GM19467 (cell line): ENCODE results near the gene CTPS1.

Source experiments
- ATAC-seq: cut with Tn5 transposase; IDR thresholded peaks from one replicate; pipeline ENCODE4 v1.9.1; 2021; ENCODE audit warnings: mild to moderate bottlenecking, moderate library complexity; ENCODE audit not compliant: unreplicated experiment

CTPS1 gene

DNA sequence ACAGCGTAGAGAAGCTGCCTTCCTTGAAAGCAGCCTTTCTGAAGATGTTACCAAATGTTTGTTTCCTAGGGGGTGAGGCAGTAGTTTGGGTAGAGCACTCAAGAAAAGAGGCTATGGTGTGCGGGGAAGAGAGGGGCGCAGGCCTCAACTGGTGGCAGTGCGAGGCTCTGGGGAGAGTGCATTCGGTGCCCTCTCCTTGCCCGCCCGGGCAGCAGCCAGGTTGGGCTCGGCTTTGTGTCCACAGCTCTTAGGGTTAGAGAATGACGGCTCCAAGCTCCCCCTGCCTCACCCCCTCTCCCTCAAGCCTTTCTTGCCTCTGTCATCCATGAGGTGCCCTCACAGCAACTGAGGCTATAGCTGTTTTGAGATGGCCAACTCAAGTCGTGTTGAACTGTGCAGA lies 42.9 kb downstream of the CTPS1 start:
- ATAC-seq: no peak

DNA sequence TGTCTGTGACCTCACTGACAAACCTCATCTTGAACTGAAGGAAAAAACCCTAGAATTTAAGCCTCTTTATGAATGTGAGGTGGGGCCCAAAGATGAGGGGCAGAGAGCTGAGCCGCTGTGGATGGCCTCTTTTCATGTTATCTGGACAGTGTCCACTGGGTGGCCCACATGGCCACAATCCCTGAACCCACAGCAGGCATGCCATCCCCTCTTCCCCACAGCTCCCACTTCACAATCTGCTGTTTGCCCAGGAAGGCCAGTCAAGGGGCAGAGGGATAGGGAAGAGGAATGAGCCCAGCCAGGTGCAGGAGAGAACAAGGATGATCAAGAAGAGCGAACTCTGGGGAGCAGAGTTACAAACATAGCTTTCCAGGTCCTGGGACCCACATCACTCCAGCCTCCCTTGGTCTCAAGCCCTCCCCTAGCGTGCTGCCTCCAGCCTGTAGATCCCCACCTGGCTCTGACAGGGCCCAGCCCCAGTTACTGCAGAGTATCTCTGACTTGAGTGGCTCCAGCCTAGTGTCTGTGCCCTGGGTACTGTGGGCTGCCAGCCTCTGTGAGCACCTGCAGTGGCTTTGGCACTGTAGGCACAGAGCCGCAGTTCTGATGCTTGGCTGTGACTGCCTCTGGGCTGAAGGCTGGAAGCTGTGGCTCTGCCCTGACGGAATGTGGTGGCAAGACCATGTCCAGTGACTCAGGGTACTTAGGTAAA lies 43.9 kb downstream of the CTPS1 start:
- ATAC-seq: no peak

DNA sequence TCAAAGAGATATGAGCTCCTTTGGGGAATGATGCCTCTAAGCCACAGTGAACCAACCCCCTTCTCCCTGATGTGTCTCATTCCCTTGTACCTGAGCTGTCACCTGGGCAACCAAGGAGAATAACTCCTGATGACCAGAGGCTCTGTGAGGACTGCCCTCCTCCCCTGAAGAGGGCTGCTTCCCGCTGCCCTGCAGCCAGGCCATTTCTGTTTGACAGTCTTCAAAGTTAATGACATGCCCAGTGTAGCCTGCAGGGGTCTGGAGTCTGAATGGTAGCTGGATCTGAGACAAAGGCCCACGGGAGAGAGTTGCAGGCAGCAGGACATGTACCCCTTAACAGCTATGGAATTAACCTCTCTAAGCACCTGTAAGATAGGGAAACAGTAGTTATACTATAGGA lies 45.5 kb downstream of the CTPS1 start:
- no peak for ATAC-seq

DNA sequence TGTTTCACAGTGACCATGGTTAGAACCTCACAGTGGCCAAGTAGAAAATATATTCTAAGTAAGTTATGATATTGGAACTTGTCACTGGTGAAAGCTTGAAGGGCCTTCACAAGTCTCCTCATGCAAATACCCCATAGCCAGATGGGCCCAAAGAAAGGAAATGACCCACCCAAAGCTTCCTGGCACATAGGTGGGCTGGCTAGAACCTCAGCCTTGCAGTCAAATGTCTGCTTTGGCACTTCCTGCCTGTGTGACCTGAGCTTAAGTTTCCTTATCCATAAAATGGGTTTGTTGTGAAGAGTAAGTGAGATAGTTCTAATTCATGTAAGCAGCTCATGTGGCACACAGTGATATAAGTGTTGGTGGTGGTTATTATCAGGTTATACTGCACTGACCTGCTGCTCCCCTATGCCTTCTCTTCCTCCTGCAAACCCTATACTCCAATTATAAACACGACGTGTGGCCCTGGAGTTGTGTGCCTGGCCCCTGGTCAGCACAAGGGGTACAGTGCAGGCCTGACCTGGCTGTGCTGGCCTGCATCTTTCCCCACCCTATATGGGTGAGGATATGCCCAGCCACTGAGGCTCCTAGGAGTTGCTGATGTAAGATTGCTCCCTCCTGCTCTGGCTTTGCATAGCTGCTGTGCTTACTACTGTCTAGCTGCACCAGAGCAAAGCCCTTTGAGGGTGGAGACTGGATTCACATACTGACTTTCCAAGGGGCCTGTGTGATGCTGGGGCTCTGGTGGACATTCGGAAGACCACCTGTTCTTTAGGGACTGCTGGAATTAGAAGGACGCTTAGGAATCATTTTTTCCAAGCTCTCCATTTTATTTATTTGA lies 46.7 kb downstream of the CTPS1 start:
- no peak for ATAC-seq

DNA sequence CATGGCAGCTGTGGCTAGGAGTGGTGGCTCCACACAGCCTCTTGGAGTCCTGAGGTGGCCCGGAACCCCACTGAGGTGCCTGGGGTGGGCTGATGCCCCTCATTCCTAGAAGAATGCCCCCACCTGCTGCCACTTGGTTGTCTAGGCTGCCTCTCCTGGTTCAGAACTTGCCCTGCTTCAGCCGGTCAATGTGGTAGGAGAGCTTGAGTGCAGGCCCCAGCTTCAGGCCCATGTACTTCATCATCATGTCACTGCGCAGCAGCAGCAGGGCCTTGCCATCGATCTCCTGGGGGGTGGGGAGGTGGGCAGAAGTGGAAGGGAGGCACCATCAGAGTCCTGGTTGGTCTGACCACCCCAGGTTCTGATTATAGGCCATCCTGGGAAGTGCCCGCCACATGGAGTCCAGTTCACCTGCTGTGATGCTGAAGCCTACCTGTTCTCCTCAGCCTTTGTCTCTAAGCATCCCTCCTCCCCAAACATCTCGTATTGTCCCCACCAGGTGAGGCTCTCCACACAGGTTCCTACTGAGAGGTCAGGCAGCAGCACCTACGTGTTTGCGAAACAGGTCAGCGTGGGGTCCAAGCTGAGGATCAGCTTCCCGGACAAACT lies 48.6 kb downstream of the CTPS1 start:
- ATAC-seq: no peak

DNA sequence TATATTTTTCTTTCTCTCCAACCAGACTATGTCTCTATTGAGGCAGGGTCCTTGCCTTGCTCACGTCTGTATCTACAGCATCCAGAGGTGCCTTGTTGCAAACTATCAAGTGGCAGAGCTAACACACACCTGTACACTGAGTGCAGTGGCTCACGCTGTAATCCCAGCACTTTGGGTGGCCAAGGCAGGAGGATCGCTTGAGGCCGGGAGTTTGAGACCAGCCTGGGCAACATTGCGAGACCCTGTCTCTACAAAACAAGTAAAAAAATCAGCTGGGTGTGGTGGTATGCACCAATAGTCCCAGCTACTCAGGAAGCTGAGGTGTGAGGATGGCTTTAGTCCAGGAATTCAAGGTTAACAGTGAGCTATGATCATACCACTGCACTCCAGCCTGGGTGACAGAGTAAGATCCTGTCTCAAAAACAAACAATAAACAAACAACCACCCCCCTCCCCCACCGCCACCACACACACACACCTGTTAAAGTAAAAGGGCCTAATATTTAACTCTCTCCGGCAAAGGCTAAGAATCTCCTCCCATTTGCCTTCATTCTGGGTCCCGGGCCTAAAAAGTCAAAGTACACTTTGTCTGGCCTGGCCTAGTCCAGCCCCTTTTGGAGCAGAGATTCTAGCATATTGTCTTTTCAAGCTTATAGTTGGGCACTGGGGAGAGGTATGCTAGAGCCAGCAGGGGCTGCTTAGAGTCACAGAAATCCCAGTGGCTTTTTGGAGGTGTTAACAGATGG lies 51.5 kb downstream of the CTPS1 start:
- no peak for ATAC-seq

DNA sequence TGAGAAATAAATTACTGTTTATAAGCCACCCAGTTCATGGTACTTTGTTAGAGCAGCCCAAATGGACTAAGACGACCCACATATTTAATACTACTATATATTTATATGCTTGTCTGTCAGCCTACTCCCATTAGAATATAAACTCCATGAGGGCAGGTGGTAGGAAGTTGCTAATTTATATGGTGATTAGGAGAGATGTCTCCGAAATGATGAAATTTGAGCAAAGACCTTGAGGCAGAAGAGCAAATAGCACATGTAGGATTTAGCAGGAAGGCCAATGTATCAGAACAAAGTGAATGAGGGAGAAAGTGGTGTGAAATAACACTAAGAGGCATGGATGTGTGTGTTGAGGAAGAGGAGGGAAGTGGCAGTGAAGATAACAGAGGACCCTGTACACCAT lies 52.7 kb downstream of the CTPS1 start:
- ATAC-seq: no peak

DNA sequence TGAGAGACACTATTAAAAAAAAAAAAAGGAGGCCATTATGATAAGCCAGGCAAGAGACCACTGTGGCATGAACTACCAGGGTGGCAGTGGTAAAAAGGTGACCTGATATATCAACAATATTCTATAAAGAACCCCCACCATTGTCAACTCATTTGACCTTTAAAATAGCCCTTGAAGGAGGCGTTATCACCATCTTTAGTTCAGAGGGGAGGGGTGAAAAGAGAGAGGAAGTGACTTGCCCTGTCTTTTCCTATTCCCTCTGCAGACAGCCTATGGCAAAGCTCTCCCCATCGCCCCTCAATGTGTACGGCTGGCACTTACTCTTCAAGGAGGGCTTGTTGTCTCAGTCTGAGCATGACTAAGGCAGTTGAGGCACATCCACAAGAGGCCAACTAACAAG lies 53.8 kb downstream of the CTPS1 start:
- no peak for ATAC-seq

DNA sequence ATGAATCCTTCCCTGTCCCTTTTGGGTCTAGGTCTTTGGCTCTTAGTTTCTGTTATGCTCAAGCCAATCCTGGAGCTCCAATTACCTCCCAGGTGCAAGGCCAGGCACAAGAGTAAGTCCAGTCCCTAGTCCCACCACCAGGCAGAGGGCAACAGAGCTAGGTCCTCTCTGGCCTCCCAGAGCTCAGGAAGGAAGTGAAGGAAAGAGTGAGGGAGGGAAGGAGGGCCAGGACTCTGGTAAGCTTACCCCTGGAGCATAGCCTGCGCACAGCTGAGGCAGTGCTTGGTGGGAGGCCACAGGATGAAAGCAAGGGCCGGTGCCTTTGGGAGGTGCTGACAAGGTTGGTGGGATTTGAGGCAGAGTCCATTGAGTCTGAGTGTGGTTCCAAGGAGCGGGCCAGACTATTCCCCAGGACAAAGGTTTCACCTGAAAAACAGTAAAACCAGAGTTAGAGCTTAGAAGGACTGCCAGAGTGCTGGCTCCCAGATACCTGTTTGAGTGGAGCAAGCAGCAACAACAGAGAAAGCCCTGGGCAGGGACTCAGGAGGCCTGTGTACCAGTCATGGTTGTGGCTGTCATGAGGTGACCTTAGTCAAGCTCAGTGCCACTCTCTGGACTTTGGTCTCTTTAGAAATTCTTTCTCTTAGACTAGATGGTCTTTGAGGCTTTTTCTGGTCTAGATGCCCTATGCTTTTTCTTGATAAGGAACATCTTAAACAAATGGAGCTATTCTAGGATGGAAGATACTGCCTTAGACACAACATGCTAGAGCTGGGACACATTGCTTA lies 57.8 kb downstream of the CTPS1 start:
- ATAC-seq: no peak

DNA sequence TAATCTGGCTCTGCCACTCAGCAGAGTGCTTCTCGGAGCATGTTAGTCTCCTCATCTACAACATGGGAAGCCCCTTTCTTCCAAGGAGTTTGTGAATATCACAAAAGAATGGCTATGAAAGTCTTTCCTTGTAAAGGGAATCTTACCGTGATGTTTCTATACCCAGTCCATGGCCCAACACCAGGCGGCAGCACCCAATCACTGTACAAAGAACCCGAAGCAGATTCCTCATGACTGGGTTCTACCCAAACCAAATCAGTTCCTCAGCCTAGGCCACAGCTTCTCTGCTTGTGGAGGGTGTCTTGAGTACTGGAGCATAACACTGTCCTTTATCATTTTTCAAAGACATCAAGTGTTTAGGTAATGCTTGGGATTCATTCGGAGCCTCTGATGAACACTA lies 58.6 kb downstream of the CTPS1 start:
- no peak for ATAC-seq

DNA sequence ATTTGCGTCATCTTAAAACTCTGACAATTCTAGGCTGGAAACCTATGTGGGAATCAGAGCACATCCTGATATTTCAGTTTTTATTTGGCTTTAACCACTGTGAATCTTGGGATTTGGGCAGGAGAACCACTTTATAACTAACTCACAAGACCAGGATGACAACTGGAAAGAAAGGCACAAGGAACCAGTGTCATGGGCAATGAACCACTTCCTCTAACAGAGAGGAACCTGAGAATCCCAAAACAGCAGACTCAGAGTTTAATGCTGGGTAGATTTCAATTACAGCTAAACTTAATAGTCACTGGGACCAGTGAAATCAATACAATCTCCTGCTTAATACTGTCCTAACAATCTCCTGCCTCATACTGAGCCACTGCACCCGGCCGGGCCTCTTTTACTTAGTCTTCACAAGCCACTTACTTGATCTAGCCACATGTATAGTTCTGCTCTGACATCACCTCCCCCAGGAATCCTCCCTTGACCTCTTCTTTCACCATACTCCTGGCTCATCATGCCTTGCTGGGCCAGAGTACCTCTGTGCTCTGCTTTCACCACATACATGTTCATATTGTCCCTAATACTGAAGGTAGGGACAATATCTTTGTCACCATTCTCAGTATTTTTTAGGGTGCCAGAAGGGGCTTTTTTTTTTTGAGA lies 62.2 kb downstream of the CTPS1 start:
- ATAC-seq: no peak

DNA sequence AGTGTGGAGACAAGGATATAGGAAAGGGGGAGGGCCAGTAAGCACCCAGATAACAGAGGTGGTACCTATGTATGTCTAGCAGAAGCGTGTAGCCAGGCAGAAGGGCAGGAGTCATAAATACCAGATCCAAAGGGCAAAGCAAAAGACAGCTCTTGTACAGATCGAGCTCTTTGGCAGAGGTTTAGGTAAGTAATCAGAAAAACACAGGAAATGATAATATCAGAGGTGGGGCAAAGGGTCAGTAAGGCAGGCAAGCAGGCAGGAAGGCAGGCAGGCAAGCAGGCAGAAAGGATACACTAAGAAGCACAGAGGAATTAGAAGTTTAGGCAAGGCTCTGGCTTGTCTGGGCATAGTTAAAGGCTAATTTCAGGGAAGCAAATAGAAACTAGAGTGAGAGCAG lies 64.7 kb downstream of the CTPS1 start:
- no peak for ATAC-seq

DNA sequence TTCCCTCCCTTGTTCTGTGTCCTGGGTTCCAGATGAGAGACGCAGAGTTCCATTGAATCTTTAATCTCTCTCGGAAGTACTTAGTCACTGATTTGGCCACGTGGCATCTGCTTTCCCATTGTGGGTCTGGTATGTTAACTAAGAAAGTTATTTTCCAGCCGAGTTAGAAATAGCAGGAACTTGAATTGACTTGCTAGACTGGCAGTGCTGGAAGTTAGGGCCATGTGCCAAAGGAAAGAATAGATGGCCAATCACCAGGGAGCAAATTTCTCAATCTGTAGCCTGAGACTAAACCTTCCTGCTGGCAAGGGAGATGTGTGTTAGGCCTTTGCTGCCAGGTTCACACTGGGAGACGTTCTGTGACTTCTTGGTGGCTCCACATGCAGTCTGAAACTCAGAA lies 66.2 kb downstream of the CTPS1 start:
- ATAC-seq: no peak

DNA sequence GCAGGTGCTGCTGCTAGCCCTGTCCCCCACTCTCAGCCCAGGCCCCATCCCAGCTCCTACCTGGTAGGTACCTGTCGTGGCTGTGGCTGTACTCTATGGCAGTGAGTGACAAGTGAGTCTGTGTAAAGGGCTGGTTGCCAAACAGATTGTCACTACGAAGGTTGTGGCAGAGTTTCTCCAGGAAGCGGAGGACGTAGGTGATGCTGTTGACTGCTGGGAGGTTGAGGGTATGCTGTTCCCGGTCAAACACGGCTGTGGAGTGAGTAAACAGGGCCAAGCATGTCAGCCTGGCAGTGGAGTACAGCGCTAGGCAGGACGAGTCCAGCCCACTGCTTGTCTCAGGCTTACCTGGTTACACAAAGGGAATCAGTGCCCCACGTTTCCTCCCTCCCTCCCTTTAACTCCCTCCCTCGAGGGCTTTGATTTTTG lies 66.9 kb downstream of the CTPS1 start:
- ATAC-seq: no peak

DNA sequence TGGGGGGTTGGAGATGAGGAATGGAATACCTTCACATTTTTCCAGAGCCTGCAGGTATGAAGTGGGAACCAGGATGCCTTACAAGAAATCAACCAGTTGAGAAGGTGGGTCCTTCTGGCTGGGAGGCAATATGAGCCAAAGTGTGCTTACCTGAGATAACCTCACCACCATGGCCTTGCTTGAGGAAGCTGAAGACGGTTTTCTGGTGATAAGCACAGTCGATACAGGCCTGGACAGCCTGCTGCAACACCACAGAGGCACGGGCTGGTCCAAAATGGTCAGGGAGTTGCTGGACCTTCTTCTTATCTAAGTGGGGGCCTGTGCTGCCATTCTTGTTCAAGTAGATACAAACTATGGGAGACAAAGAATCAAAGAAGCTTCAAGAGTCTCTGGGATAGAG lies 69.0 kb downstream of the CTPS1 start:
- no peak for ATAC-seq

DNA sequence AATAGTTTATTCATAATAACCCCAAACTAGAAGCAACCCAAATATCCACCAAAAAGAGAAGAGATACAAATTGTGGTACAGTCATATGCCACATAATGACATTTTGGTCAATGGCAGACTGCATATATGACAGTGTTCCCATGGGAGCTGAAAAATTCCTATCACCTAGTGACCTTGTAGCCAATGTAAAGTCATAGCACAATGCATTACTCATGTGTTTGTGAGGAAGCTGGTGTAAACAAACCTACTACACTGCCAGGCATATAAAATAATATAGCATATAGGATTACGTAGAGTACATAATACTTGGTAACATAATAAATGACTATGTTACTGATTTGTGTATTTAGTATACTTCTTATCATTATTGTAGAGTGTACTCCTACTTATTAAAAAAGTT lies 71.5 kb downstream of the CTPS1 start:
- no peak for ATAC-seq

DNA sequence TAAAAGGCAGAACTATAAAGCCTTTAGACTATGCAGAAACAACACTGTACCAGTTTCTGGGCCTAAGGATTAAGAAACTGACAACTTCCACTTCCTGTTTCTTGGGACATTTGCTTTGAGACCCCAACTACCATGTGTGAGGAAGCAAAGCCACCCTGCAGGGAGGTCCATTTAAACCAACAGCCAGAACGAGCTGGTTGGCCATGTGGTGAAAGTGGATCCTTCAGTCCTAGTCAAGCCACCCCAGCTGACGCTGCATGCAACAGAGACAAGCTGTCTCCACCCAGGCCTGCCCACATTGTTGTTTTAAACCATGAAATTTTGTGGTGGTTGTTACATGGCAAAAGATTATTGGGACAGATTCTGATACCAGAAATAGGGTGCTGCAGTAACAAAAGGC lies 73.8 kb downstream of the CTPS1 start:
- no peak for ATAC-seq

DNA sequence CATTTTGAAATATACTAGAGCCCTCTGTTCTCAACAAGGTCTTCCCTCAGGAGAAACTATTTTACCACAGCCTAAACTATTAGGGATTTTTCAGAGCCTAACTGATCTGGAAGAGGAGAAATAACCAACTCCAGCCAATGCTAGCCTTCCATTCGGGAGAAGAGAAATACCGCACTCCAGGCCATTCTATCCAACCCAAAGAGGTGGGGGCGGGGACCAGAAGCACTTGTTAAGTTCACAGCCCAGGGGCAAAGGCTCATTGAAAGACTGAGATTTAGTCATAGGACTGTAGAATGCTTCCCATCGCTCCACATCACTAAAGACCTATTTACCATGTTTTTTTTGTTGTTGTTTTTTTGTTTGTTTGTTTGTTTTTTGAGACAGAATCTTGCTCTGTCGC lies 77.4 kb downstream of the CTPS1 start:
- ATAC-seq: no peak
